ENCODE data around the gene PSMG1.
"Not testable (repeated sequence)": the region's sequence is repeated elsewhere in the genome, so short reads cannot be mapped to it uniquely, and the experiment has no call there.

Gene PSMG1

DNA sequence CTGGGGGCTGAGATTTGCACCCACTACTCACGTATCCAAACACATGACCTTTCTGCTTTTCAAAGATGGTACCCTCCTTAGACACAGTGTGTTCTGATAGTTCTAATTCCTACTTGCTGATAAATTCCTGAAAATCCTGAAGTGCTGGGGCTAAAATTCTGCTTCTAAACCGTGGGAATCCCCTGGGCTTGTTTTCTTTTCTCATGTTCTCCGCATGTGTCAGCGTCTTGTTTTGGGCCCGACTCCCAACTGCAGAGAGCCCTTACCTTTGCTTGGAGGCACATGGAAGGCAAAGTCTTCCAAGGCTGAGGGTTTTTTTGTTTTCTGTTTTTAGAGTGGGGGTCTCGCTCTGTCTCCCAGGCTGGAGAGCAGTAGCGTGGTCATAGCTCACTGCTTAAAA lies 27.2 kb downstream of the PSMG1 start:
- DNase-seq (ENCODE audit: low read depth in 2 of 2), result no peak

GRCh38 chr21:39155578-39155977 lies 27.7 kb downstream of the PSMG1 start:
- no peak for DNase-seq (ENCODE audit: low read depth in 2 of 2)

GRCh38 chr21:39153842-39154241 lies 29.4 kb downstream of the PSMG1 start:
- DNase-seq (ENCODE audit: low read depth in 2 of 2), result no peak

GRCh38 chr21:39153373-39153772 lies 29.9 kb downstream of the PSMG1 start:
- DNase-seq (ENCODE audit: low read depth in 2 of 2), result no peak

GRCh38 chr21:39152271-39152670 lies 31.0 kb downstream of the PSMG1 start:
- no peak for DNase-seq (ENCODE audit: low read depth in 2 of 2)

DNA sequence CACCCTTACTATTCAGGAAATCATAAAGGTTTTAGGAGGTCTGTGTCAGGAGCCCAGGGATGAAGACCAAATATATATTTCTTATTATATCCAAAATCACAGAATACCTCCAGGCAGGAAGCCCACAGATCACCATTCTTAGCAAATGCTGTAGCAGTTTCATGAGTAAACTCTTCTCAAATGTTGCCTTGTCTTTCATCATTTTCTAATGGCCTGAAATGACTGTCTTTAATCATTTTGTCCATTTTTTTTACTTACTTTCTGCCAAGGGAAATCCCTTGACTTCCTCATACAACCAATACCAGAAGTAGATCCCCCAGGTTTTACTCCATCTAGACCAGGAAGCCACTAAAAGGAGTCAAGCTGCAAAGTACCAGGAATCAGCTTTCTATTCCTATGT lies 32.4 kb downstream of the PSMG1 start:
- no peak for DNase-seq (ENCODE audit: low read depth in 2 of 2)

DNA sequence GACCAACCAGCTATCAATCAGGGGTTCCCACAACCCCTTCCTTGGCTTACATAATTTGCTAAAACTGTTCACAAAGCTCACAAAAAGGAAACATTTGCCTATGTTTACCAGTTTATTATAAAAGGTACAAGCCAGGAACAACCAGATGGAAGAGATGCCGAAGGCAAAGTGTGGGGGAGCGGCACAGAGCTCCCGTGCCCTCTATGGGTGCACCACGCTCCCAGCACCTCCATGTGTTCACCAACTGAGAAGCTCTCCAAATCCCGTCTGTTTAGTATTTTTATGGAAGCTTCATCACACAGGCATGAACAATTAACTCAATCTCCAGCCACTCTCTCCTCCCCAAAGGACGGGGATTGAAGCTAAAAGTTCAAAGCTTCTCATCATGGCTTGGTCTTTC lies 32.9 kb downstream of the PSMG1 start:
- no peak for DNase-seq (ENCODE audit: low read depth in 2 of 2)

DNA sequence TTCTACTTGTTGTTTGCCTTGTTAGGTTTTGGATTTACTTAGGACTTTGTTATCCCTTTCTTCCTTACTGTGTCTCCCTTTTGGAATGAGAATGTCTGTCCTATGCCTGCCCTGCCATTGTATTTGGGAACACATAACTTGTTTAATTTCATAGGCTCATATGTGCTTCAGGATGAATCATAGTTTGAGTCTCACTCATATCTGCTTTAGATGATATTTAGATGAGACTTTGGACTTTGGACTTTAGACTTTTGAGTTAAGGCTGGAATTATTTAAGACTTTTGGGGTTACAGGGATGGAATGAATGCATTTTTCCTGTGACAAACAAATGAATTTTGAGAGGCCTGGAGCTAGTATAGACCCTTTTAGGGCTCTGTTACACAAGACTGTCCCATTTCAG lies 33.4 kb downstream of the PSMG1 start:
- DNase-seq (ENCODE audit: low read depth in 2 of 2), result no peak

DNA sequence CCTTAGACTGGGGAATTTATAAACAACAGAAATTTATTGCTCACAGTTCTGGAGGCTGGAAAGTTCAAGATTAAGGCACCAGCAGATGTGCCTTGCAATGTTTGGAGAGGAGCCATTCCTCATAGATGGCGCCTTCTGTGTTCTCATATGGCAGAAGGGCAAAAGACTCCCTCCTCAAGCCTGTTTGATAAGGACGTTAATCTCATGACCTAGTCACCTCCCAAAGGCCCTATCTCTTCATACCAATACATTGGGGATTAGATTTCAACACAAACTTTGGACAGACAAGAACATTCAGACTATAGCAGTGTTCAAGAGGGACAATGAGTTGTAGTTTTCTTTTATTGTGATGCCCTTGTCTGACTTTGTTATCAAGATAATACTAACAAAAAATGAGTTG lies 34.3 kb downstream of the PSMG1 start:
- DNase-seq (ENCODE audit: low read depth in 2 of 2), result no peak

- DNase-seq (ENCODE audit: low read depth in 2 of 2), result no peak
Measured at GRCh38 chr21:39144191-39144590, 39.1 kb downstream of the PSMG1 start.

DNA sequence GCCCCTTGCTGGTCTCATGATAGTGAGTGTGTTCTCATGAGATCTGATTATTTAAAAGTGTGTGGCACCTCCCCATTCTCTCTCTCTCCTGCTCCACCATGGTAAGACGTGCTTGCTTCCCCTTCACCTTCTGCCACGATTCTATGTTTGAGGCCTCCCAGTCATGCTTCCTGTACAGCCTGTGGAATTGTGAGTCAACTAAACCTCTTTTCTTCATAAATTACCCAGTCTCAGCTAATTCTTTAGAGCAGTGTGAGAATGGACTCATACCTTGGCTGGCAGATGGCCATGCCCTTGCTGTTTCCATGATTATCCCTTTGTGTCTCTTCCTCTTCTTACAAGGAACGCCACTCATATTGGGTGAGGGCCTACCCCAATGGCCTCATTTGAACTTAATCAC lies 40.3 kb downstream of the PSMG1 start:
- DNase-seq (ENCODE audit: low read depth in 2 of 2), result no peak

DNA sequence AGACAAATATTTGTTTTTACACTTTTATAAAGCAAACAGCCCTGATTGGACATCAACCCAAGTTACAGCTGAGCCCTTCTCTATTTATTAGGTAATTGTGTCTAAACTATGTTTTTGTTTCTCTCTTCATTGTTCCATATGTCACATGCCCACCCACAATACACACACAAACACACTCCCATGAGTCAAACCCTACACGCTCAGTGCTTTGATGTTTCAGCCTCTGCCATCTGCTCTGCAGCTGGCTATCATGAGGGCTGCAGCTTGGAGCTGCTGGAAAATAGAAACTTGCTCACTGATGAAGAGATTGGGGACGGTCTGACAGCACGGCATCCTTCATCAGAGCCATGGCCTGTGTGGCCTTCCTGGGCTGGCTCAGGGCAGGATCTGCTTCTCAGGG lies 41.7 kb downstream of the PSMG1 start:
- DNase-seq (ENCODE audit: low read depth in 2 of 2), result no peak

DNA sequence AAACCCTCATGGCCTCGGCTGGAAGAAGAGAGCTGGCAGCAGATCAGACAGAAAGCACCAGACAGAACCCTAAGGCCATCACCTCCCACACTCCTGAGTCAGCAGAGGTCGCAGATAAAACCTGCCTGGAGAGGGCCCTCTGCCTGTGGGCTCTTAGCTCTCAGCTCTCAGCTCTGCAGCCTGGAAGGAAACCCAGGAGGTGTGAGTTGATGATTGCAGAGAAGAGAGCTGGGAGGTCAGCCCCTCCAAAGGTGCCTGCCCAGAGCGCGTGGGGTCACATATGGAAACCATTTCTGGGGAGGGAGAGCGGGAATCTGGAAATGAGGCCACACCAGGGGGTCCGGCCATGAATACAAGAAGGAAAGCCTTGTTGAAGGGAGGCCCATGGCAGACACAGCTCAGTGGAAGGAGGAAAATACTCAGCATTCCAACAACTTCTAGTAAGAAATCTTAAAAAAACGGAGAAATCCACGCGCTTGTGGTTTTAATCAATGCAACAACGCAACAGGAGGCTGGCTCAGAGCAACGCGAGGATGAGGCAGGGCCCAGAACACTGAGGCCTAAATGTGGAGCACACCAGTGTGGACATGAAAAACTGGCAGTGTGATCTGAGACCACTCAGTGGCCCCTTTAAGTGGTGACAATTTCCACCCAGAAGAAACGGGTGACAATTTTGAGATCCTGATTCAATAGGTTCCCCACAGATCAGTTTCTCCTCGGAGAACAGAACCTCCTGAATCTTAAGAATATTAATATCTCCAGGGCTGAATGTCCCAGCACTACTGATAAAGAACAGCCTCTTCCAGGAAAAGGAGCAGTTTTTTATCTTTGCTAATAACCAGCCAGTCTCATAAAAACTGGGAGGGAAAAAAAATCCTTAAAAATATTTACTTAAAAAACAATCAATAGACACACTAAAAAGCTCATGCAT lies 45.7 kb downstream of the PSMG1 start:
- no peak for DNase-seq (ENCODE audit: low read depth in 2 of 2)

GRCh38 chr21:39136711-39137110 lies 46.5 kb downstream of the PSMG1 start:
- DNase-seq (ENCODE audit: low read depth in 2 of 2), result no peak

- not testable (repeated sequence) for DNase-seq (ENCODE audit: low read depth in 2 of 2)
Measured at GRCh38 chr21:39136138-39136537, 47.1 kb downstream of the PSMG1 start.

- no peak for DNase-seq (ENCODE audit: low read depth in 2 of 2)
Measured at GRCh38 chr21:39134288-39134810, 48.9 kb downstream of the PSMG1 start.

DNA sequence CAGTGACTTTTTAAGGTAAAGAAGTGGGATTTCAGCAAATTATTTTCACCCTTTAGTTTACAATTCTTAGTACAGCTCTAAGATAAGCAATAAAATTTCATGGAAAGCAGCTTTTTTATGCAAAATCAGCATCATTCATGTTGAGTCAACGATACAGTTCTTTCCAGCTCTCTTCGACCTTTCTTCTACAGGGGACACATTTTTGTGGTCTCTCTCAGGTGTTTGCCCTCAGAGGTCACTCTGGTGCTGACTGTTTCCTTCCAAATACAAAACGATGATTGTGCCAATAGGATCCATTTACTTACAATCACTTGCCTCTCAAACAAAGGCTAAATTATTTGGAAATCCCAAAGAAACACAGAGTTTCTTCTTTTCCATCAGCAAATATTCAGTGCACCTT lies 51.0 kb downstream of the PSMG1 start:
- no peak for DNase-seq (ENCODE audit: low read depth in 2 of 2)

GRCh38 chr21:39131791-39132190 lies 51.5 kb downstream of the PSMG1 start:
- DNase-seq (ENCODE audit: low read depth in 2 of 2), result no peak

- DNase-seq (ENCODE audit: low read depth in 2 of 2), result no peak
Measured at GRCh38 chr21:39127506-39127905, 55.7 kb downstream of the PSMG1 start.

GRCh38 chr21:39126486-39126806 lies 56.8 kb downstream of the PSMG1 start:
- no peak for DNase-seq (ENCODE audit: low read depth in 2 of 2)

DNA sequence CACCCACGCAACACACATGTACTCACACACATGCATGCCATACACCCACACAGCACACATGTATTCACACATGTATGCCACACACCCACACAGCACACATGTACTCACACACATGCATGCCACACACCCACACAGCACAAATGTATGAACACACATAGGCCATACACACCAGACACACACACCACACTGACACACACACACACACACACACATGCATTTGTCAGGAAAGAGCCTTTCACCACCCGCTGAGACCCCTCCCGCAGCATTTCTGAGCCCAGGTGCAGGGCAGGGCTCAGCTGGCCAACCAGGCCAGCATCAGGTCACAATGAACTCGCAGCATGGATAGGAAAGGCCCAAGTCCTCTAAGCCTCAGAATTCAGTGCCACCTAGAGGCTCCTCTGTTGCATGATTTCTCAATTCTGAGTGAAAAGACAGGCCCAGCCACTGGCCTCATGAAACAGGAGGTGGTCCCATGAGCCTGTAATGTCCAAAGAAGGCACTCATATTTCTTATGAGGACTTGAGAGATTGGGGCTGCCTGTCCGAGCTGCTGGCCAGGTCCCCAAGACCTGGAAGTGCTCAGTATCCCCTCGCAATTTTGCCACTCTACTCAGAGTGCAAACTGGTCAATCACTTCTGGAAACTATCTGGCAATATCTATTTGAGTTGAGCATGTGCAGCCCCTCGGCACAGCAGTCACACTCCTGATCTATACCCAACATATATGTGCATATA lies 57.3 kb downstream of the PSMG1 start:
- no peak for DNase-seq (ENCODE audit: low read depth in 2 of 2)
